Heart left ventricle (tissue), 16 donors: ENCODE data around the gene RASSF5. TPM values are rescaled to one million over a fixed set of nuclear protein-coding genes. Genes with fewer than 3 reads are reported as not detected.
A peak's percentile ranks its signal among the peaks of the same experiment; 100 is the strongest.

Experiments used
- ATAC-seq, 4 donors: fragments of 200-7000 bp; cut with Tn5 transposase; one replicate each; pipeline ENCODE4 v1.9.1; 2020 to 2022; ENCODE audit warnings: moderate library complexity in 4 of 4, mild to moderate bottlenecking in 3 of 4, moderate number of reproducible peaks in 1 of 4
- DNase-seq, 5 donors: peaks; one replicate each; pipeline ENCODE4 v3.0.0-alpha.2; 2020
- H3K27ac ChIP-seq, 12 donors: fragments of 200-600 bp; sonication (generic) in 4 of 12; one replicate each; pipeline versions ENCODE4 v1.5.0 to v1.8.0; 2016 to 2022; ENCODE audit warnings: mild to moderate bottlenecking in 2 of 12
- H3K27me3 ChIP-seq, 9 donors: fragments of 200-600 bp; sonication (generic) in 2 of 9; one replicate each; pipeline versions ENCODE4 v1.5.1 to v1.8.0; 2016 to 2022; ENCODE audit warnings: mild to moderate bottlenecking in 3 of 9
- H3K36me3 ChIP-seq, 9 donors: fragments of 200-600 bp; sonication (generic) in 2 of 9; one replicate each; pipeline versions ENCODE4 v1.5.0 to v1.8.0; 2018 to 2022; ENCODE audit warnings: mild to moderate bottlenecking in 2 of 9
- H3K4me1 ChIP-seq, 12 donors: fragments of 200-600 bp; sonication (generic) in 4 of 12; one replicate each; pipeline versions ENCODE4 v1.5.0 to v1.8.0; 2016 to 2022; ENCODE audit warnings: mild to moderate bottlenecking in 3 of 12
- H3K4me3 ChIP-seq, 12 donors: fragments of 200-600 bp; sonication (generic) in 4 of 12; one replicate each; pipeline versions ENCODE4 v1.5.0 to v1.8.0; 2017 to 2022; ENCODE audit warnings: mild to moderate bottlenecking in 9 of 12, moderate library complexity in 4 of 12
- H3K9me3 ChIP-seq, 12 donors: fragments of 200-600 bp; sonication (generic) in 4 of 12; one replicate each; pipeline versions ENCODE4 v1.5.0 to v1.8.0; 2016 to 2022; ENCODE audit warnings: mild to moderate bottlenecking in 1 of 12
- CTCF ChIP-seq, 12 donors: fragments of 200-600 bp; sonication (generic) in 4 of 12; IDR thresholded peaks; one replicate each; pipeline versions ENCODE4 v1.5.0 to v1.8.0; 2018 to 2022; ENCODE audit warnings: antibody characterized with exemption in 12 of 12, mild to moderate bottlenecking in 5 of 12
- POLR2A ChIP-seq, 2 donors: fragments of 450-650 bp; IDR thresholded peaks; one replicate each; pipeline ENCODE4 v1.6.1; 2017; ENCODE audit warnings: antibody characterized with exemption in 2 of 2, mild to moderate bottlenecking in 2 of 2, moderate library complexity in 2 of 2
- WGBS, 4 donors: extraction: QIAGEN DNeasy Blood & Tissue Kit in 2 of 4; methylation state at CpG; one replicate each; pipeline versions ENCODE4 v1.1.5 to v1.1.7; 2013 to 2018; 5-methylcytosine and 5-hydroxymethylcytosine counted together
- intact Hi-C, 10 donors: fragments of 100-400 bp; cut with DNase I; formaldehyde crosslinking; loops; one replicate each; pipeline versions ENCODE4 v1.11.1 to v1.14.2; 2022
- polyA plus RNA-seq, 2 donors: library from polyadenylated mRNA; stranded (reverse); fragments of 200-250 nt; gene quantifications; one replicate each; pipeline ENCODE4 v1.2.3, GENCODE V29; 2013
- total RNA-seq, 9 donors: library from RNA; depleted of rRNA in 2 of 9; stranded (reverse); fragments of >200 nt in 2 of 9; fragmentation: NEBNext Ultra II Directional in 3 of 9; extraction: Animal tissue kit (Norgen Biotek cat#: 25700) in 3 of 9; gene quantifications; one replicate each; pipeline versions ENCODE4 v1.1.0 to v1.2.4, GENCODE V29; 2016 to 2023
- donor health status: ischemic (EF 13 %, LVEDD 7.1; RV severe dilation, severe dysfunction).
- donor health status: healthy with polysubstance abuse.
- donor health status: DM: no; HTN: yes; CAD: no.
- donor health status: DM: no; HTN: no; CAD: no.
- donor health status: ischemic (EF 25% LVEDD 6.9; RV normal size, moderate dysfunction).
- donor health status: ischemic (EF 25% LVEDD 5.7; RV mildly dilated, moderate dysfunction).
- donor health status: healthy.
- donor health status: DM: yes; HTN: yes; CAD: no.
- donor health status: ischemic (EF 35%, LVEDD 5.7; RV mildly dilated, moderate dysfunction).
- donor health status: nonischemic (EF 11% LVEDD 7.7; RV severe dilation, severe dysfunction).
- donor health status: DM: yes; HTN: yes; CAD: no.
- donor health status: PGD.
- donor health status: ischemic (EF 29% LVEDD 5.4; RV normal size, mild dysfunction).
- donor health status: nonischemic (EF 23%, LVEDD 6.1; RV moderate dilation, normal function).

Gene RASSF5
- total and polyA plus RNA-seq, 11 donors, result 1.3 to 27.4 (median 5.6) TPM

GRCh38 chr1:206497363-206497762 is 10.0 kb upstream of the RASSF5 start:
- no peak overlapping the region for H3K4me3 ChIP-seq
- ATAC-seq, result no peak
- TF ChIP-seq POLR2A (IDR thresholded peaks at IDR 0.05), result no peak
- TF ChIP-seq CTCF (IDR thresholded peaks at IDR 0.05), result no peak
- no peaks in the 10 kb centered on the region for H3K9me3 ChIP-seq
- H3K27ac ChIP-seq, result no peak overlapping the region
- H3K4me1 ChIP-seq, result peaks cover 6 to 45% (median 25%) of the 10 kb centered on the region in 12 donors
- intact Hi-C loops, result loop anchor here in 5 of 10 donors (5.0 to 10.0 kb wide), 5 partner anchors 40 to 487 kb away; no protein-coding TSS in a partner anchor
- WGBS, 4 donors, result 63 to 93% (median 85%) methylated on average over 3 to 4 of the region's 4 CpGs
- H3K36me3 ChIP-seq, result peaks cover 0 to 36% (median 0%) of the 10 kb centered on the region in 9 donors
- no peak for DNase-seq
- no peaks in the 10 kb centered on the region for H3K27me3 ChIP-seq

- intact Hi-C loops, result loop anchor here in 5 of 10 donors (5.0 to 10.0 kb wide), 5 partner anchors 40 to 487 kb away; no protein-coding TSS in a partner anchor
- Histone ChIP-seq H3K36me3 (peaks cover 0 to 32% (median 0%) of the 10 kb centered on the region in 9 donors), H3K9me3 (no peaks in the 10 kb centered on the region), H3K4me1 (peaks cover 6 to 46% (median 25%) of the 10 kb centered on the region in 12 donors), H3K4me3 (no peak overlapping the region), H3K27ac (no peak overlapping the region), H3K27me3 (no peaks in the 10 kb centered on the region)
- 85 to 97% (median 91%) methylated on average over 3 of the region's 3 CpGs for WGBS, 4 donors
- ATAC-seq (no peak), DNase-seq (no peak)
- TF ChIP-seq CTCF (IDR thresholded peaks at IDR 0.05) (no peak), POLR2A (IDR thresholded peaks at IDR 0.05) (no peak)
Measured at GRCh38 chr1:206497774-206498173, 9.6 kb upstream of the RASSF5 start.

GRCh38 chr1:206498685-206499084 is 8.6 kb upstream of the RASSF5 start:
- H3K4me1 ChIP-seq, result peaks cover 6 to 55% (median 26%) of the 10 kb centered on the region in 12 donors

GRCh38 chr1:206500046-206500445 is 7.3 kb upstream of the RASSF5 start:
- intact Hi-C loops, result no loop called here
- Histone ChIP-seq H3K4me1 (peaks cover 6 to 61% (median 34%) of the 10 kb centered on the region in 12 donors), H3K4me3 (no peak overlapping the region), H3K9me3 (no peaks in the 10 kb centered on the region), H3K27ac (no peak overlapping the region), H3K36me3 (peaks cover 0 to 15% (median 0%) of the 10 kb centered on the region in 9 donors), H3K27me3 (no peaks in the 10 kb centered on the region)
- WGBS, 4 donors, result 96 to 100% (median 98%) methylated on average over 3 of the region's 3 CpGs
- ATAC-seq (no peak), DNase-seq (peak in 1 of 5 donors; percentile 10)
- TF ChIP-seq POLR2A (IDR thresholded peaks at IDR 0.05) (no peak), CTCF (IDR thresholded peaks at IDR 0.05) (no peak)

More at GRCh38 chr1:206498685-206499084, 8.6 kb upstream of the RASSF5 start:
- TF ChIP-seq CTCF (IDR thresholded peaks at IDR 0.05) (no peak), POLR2A (IDR thresholded peaks at IDR 0.05) (no peak)
- peaks cover 0 to 23% (median 0%) of the 10 kb centered on the region in 9 donors for H3K36me3 ChIP-seq
- H3K27me3 ChIP-seq, result no peaks in the 10 kb centered on the region
- H3K4me3 ChIP-seq, result no peak overlapping the region
- ATAC-seq (no peak), DNase-seq (peak in 1 of 5 donors; percentile 14)
- no peaks in the 10 kb centered on the region for H3K9me3 ChIP-seq
- no peak overlapping the region for H3K27ac ChIP-seq
- WGBS, 4 donors, result 90 to 94% (median 91%) methylated on average over 1 to 2 of the region's 2 CpGs
- intact Hi-C loops, result loop anchor here in 5 of 10 donors (5.0 to 10.0 kb wide), 5 partner anchors 39 to 486 kb away; no protein-coding TSS in a partner anchor
